AG04449 (cell line): ENCODE data around the gene DOCK10.

Source experiments
- CTCF ChIA-PET: fragments of 350-600 bp; formaldehyde crosslinking; extraction: SDS; loops from one replicate; lab custom pipeline; 2021; ENCODE audit warnings: antibody characterized with exemption; lab: Yijun Ruan, JAX
- POLR2A ChIA-PET: fragments of 400-600, 350-600 bp; formaldehyde crosslinking; extraction: SDS; loops from one replicate; lab custom pipeline; 2020; ENCODE audit warnings: antibody characterized with exemption, inconsistent platforms; lab: Yijun Ruan, JAX
- DNase-seq: peaks from one replicate; pipeline ENCODE4 v3.0.0-alpha.2; 2010; ENCODE audit warnings: low read depth, low spot score
- H3K4me3 ChIP-seq: 2 replicates; pipeline ENCODE4 v1.5.1; 2011; ENCODE audit warnings: low read depth, mild to moderate bottlenecking, control low read depth, low read length
- TF ChIP-seq, protein P1 (sequence below): IDR thresholded peaks from one replicate; pipeline ENCODE4 v1.5.1; 2011; ENCODE audit warnings: mild to moderate bottlenecking, moderate library complexity, low read length, control low read depth, inconsistent platforms; ENCODE audit not compliant: insufficient read depth; ENCODE audit errors: missing control alignments

The DOCK10 gene

DNA sequence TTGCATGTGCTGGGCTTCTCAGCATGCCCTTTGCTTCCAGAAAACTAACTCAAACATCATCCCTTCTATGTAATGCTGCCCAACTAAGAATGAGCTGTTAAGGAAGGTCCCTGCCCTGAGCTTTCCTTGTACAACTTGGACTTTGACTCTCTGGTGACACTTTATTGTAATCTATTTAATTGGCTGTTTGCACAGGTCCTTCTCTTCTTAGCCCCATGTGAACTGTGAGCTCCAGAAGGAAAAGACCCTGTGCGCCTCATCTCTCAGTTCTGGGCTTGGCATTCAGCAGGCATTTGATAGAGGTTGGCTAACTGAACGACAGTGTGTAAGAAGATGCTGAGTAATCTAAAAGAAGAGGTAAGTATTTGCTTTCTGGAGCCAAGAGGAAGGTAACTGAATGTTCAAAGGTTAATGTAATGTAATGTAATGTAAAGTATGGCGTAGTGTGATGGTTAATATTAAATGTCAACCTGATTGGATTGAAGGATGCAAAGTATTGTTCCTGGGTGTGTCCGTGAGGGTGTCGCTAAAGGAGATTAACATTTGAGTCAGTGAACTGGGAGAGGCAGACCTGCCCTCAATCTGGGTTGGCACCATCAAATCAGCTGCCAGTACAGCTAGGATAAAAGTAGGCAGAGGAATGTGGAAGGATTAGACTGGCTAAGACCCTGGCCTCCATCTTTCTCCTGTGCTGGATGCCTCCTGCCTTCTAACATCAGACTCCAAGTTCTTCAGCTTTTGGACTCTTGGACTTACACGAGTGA, 265.3 kb downstream of the DOCK10 start:
- CTCF ChIA-PET, result interaction anchor here (0.6 to 4.7 kb wide), 16 partner anchors 11 to 1303 kb away, joined by 3 to 62 read pairs (median 4); no protein-coding TSS in a partner anchor
- POLR2A ChIA-PET, result no interaction called here
- TF ChIP-seq, protein P1, sequence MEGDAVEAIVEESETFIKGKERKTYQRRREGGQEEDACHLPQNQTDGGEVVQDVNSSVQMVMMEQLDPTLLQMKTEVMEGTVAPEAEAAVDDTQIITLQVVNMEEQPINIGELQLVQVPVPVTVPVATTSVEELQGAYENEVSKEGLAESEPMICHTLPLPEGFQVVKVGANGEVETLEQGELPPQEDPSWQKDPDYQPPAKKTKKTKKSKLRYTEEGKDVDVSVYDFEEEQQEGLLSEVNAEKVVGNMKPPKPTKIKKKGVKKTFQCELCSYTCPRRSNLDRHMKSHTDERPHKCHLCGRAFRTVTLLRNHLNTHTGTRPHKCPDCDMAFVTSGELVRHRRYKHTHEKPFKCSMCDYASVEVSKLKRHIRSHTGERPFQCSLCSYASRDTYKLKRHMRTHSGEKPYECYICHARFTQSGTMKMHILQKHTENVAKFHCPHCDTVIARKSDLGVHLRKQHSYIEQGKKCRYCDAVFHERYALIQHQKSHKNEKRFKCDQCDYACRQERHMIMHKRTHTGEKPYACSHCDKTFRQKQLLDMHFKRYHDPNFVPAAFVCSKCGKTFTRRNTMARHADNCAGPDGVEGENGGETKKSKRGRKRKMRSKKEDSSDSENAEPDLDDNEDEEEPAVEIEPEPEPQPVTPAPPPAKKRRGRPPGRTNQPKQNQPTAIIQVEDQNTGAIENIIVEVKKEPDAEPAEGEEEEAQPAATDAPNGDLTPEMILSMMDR, result no peak
- no peak overlapping the region for H3K4me3 ChIP-seq
- DNase-seq, result no peak

DNA sequence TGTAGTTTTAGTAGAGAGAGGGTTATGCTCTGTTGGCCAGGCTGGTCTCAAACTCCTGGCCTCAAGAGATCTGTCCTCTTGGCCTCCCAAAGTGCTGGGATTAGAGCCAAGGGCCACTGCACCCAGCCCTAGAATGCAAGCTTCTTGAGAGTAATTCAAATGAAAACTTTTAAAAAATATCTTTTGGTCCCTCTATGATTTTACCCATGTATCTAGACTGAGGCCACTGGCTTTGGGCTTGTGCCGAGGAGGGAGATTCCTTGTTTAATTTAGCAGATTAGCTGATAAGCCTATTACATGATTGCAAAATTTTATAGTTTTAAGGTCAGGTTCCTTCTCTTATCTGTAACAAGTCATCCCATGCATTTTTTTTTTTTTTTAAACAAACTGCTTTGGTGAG, 266.6 kb downstream of the DOCK10 start:
- TF ChIP-seq, protein P1, result no peak
- DNase-seq, result no peak
- POLR2A ChIA-PET, result no interaction called here
- CTCF ChIA-PET, result interaction anchor here (1.1 to 4.7 kb wide), 3 partner anchors 10 to 883 kb away, joined by 3 to 62 read pairs (median 5); no protein-coding TSS in a partner anchor
- no peak overlapping the region for H3K4me3 ChIP-seq

DNA sequence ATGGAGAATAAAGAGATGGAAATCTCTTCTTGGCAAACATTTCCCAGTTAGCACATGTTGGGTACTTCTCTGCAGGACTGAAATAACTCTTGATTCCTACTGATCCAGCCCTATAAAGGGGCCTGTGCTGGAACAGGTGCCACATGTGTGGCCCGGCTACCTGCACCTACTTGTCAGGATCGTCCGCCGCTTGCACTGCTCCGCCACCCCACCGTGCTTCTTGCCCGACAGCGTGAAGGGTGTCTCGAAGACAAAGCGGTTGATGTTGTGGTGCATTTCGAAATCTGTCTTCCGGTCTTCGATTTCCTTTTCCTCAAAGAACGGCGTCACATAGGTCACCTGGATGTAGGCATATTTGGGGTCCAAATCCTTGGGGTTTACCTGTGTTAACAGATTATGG, 267.5 kb downstream of the DOCK10 start:
- TF ChIP-seq, protein P1, result no peak
- H3K4me3 ChIP-seq, result no peak overlapping the region
- CTCF ChIA-PET, result interaction anchor here (1.1 kb wide), 1 partner anchor 884 kb away, joined by 5 read pairs; no protein-coding TSS in a partner anchor
- no peak for DNase-seq
- POLR2A ChIA-PET, result no interaction called here

DNA sequence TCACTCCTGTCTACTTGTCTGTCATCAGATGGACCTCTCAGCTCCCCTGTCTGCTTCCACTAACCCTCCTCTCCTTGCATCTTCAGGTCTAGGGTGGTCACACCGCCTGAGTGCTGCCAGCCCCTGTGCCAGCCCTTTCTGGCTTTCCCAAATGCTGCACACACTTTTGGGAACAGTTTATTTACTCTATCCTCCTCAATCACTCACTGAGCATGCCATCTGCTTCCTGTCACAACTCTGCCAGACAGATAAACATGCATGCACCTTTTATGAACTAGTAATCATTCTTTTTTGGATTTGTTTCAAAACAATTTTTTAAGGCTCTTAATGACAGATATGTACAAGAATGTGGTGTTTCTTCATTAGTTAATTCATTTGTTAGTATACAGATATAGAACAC, 269.8 kb downstream of the DOCK10 start:
- POLR2A ChIA-PET, result no interaction called here
- H3K4me3 ChIP-seq, result no peak overlapping the region
- no peak for DNase-seq
- CTCF ChIA-PET, result interaction anchor here (1.2 to 3.0 kb wide), 2 partner anchors 9 to 414 kb away, joined by 3 to 8 read pairs; no protein-coding TSS in a partner anchor
- TF ChIP-seq, protein P1, result no peak

DNA sequence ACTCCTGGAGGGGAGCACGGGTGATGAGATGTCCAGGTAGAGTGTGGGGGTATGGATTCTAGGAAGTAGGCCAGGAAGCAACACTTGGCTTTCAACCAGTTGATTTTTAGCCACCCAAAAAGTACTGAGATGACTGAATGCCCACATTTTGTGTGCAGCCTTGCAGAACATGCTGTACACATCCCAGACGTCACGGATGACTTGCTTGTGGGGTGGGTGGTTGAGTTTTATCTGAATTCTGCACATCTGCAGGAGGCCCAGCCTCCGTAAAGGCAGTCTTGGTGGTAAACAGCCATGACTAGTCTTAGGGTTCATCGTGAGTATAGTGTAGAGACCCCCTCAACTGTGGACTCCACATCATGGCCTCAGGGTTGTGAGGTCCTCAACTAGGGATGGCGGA, 272.8 kb downstream of the DOCK10 start:
- no peak overlapping the region for H3K4me3 ChIP-seq
- POLR2A ChIA-PET, result no interaction called here
- CTCF ChIA-PET, result interaction anchor here (3.0 to 7.8 kb wide), 2 partner anchors 8 to 12 kb away, joined by 8 to 62 read pairs; no protein-coding TSS in a partner anchor
- TF ChIP-seq, protein P1, result no peak
- no peak for DNase-seq

DNA sequence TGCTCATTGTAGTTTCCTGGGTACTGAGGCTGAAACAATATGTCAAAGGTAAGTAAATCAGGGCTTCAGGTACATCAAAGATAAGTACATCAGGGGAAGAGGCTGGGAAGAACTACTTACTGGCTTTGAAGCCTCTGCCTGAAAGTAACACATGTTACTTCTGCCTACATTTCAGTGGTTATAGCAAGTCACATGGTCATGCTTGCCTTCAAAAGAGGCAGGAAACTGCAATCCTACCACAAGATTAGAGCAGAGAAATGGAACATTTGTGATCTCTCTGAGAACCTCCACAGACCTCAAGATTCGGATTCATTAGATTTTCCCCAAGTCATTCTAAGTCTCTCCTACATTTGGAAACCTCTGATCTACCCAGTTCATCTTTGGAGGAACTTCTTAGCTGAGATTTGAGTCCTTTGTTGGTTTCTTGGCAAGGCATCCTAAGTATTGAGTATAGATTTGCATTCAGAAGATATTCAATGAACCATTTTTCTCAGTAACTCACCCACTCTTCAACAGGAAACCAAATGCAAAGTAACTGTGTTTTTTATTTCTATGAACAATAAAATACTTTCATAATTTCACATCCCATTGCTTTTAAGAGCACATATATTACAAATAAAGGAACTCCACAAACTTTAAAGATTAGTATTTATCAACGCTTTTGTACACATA, 277.6 kb downstream of the DOCK10 start:
- POLR2A ChIA-PET, result no interaction called here
- CTCF ChIA-PET, result interaction anchor here (1.4 to 7.8 kb wide), 2 partner anchors 11 to 13 kb away, joined by 4 to 62 read pairs; no protein-coding TSS in a partner anchor
- no peak for DNase-seq
- TF ChIP-seq, protein P1, result no peak
- H3K4me3 ChIP-seq, result no peak overlapping the region
